K562 (cell line): ENCODE measurements around the gene SNX14. TPM values are rescaled to one million over a fixed set of nuclear protein-coding genes. Genes with fewer than 3 reads are reported as not detected.

Experiments
- ATAC-seq: fragments of 200-7000 bp; cut with Tn5 transposase; 3 replicates; pipeline ENCODE4 v1.9.1; 2020; ENCODE audit warnings: moderate library complexity
- BruUV-seq: library from RNA; stranded (reverse); fragments of 400-500 nt; replicated peaks from 2 replicates; lab custom pipeline; 2021; lab: Mats Ljungman, UMichigan
- CTCF ChIA-PET: fragments of 300-600 bp; formaldehyde crosslinking; extraction: SDS; loops from one replicate; lab custom pipeline; 2021; ENCODE audit warnings: low intra/inter-chr PET ratio; lab: Yijun Ruan, JAX
- POLR2A ChIA-PET: fragments of 300-600, 350-650 bp; sonication (Branson Sonifier 250); formaldehyde crosslinking; extraction: SDS; loops from one replicate; lab custom pipeline; 2021; ENCODE audit warnings: antibody characterized with exemption, inconsistent platforms; lab: Yijun Ruan, JAX
- DNase-seq, 4 experiments: peaks; one replicate each; pipeline versions ENCODE4 v3.0.0 to v3.0.0-alpha.2; 2011 to 2018; ENCODE audit warnings: low spot score in 3 of 4, mixed read lengths in 3 of 4; ENCODE audit errors: extremely low read depth in 1 of 4
- FAIRE-seq: peaks from 2 replicates; lab custom pipeline; 2011; peaks lifted over from hg19 to GRCh38; lab: Jason Lieb, UNC
- H2AFZ ChIP-seq: 2 replicates; pipeline ENCODE4 v1.6.0; 2011; ENCODE audit warnings: low read depth, low read length, control low read depth, inconsistent platforms
- H3K27ac ChIP-seq: fragments of 200-600 bp; 3 replicates; pipeline ENCODE4 v1.8.0; 2011; ENCODE audit warnings: low read depth, mild to moderate bottlenecking, control low read depth, inconsistent platforms, low read length, moderate library complexity, mixed read lengths; ENCODE audit errors: extremely low read depth
- H3K27me3 ChIP-seq, 2 experiments: fragments of 300-600 bp in 1 of 2; 2 replicates in 1 of 2; 3 replicates in 1 of 2; pipeline versions ENCODE4 v1.6.0 to v1.8.0; 2011; ENCODE audit warnings: inconsistent platforms in 2 of 2, low read length in 2 of 2, mild to moderate bottlenecking in 1 of 2, mixed read lengths in 1 of 2, moderate library complexity in 1 of 2; ENCODE audit not compliant: control insufficient read depth in 2 of 2, insufficient read depth in 2 of 2
- H3K36me3 ChIP-seq: fragments of 300-600 bp; 3 replicates; pipeline ENCODE4 v1.8.0; 2011; ENCODE audit warnings: mild to moderate bottlenecking, low read length, inconsistent platforms; ENCODE audit not compliant: control insufficient read depth, insufficient read depth
- H3K4me1 ChIP-seq, 2 experiments: fragments of 200-600 bp in 1 of 2; replicated peaks in 1 of 2; 2 replicates in 1 of 2; 3 replicates in 1 of 2; pipeline versions ENCODE4 v1.5.1 to v1.8.0; 2011; ENCODE audit warnings: inconsistent platforms in 2 of 2, low read length in 2 of 2, mild to moderate bottlenecking in 1 of 2, mixed read lengths in 1 of 2, moderate library complexity in 1 of 2; ENCODE audit not compliant: control insufficient read depth in 2 of 2, insufficient read depth in 2 of 2
- H3K4me2 ChIP-seq: 2 replicates; pipeline ENCODE4 v1.6.1; 2011; ENCODE audit warnings: low read length, control low read depth, inconsistent platforms, mixed read lengths; ENCODE audit not compliant: insufficient read depth
- H3K4me3 ChIP-seq: fragments of 200-600 bp; sonication (generic), shearing (Covaris generic); 2 replicates; pipeline ENCODE4 v1.5.1; 2016; ENCODE audit warnings: control low read depth, inconsistent platforms
- H3K79me2 ChIP-seq: fragments of 200-600 bp; 3 replicates; pipeline ENCODE4 v1.8.0; 2011; ENCODE audit warnings: low read length, inconsistent platforms; ENCODE audit not compliant: control insufficient read depth, insufficient read depth
- H3K9ac ChIP-seq, 2 experiments: 2 replicates each; pipeline versions ENCODE4 v1.6.0 to v1.6.1; 2011; ENCODE audit warnings: low read depth in 2 of 2, low read length in 2 of 2, control low read depth in 1 of 2, inconsistent platforms in 1 of 2, mild to moderate bottlenecking in 1 of 2, mixed read lengths in 1 of 2; ENCODE audit not compliant: insufficient read depth in 1 of 2
- H3K9me1 ChIP-seq: one replicate; pipeline ENCODE4 v1.6.0; 2011; ENCODE audit warnings: inconsistent platforms, mild to moderate bottlenecking, low read length, moderate library complexity; ENCODE audit not compliant: control insufficient read depth, insufficient read depth
- H3K9me3 ChIP-seq: replicated peaks from 2 replicates; pipeline ENCODE4 v1.5.1; 2011; ENCODE audit warnings: low read depth, low read length, inconsistent platforms; ENCODE audit not compliant: control insufficient read depth, insufficient read depth
- H4K20me1 ChIP-seq: replicated peaks from 2 replicates; pipeline ENCODE4 v1.6.1; 2011; ENCODE audit warnings: low read length, inconsistent platforms, mixed read lengths; ENCODE audit not compliant: control insufficient read depth, insufficient read depth
- CEBPG ChIP-seq, 3 experiments: fragments of 200-800 bp in 1 of 3; sonication (Bioruptor generic) in 1 of 3; sonication (generic) in 1 of 3; formaldehyde crosslinking in 1 of 3; IDR thresholded peaks in 2 of 3; conservative IDR thresholded peaks in 1 of 3; 2 replicates each; pipeline versions ENCODE4 v1.6.1 to v1.8.0; 2016 to 2022; ENCODE audit warnings: missing compliant biosample characterization in 2 of 3, missing genetic modification characterization in 2 of 3, mild to moderate bottlenecking in 1 of 3, missing genetic modification reagents in 1 of 3
- HDGF ChIP-seq: fragments of 450-650 bp; IDR thresholded peaks from 2 replicates; pipeline ENCODE4 v1.6.1; 2016
- MAZ ChIP-seq, 2 experiments: fragments of 450-650 bp in 1 of 2; sonication (generic) in 1 of 2; formaldehyde crosslinking; IDR thresholded peaks in 1 of 2; conservative IDR thresholded peaks in 1 of 2; 2 replicates each; pipeline versions ENCODE4 v1.4.0 to v1.5.0; 2020; ENCODE audit warnings: mild to moderate bottlenecking in 1 of 2, missing genetic modification reagents in 1 of 2
- RBM34 ChIP-seq: fragments of 200-400 bp; formaldehyde crosslinking; IDR thresholded peaks from 2 replicates; pipeline ENCODE4 v1.6.1; 2018; ENCODE audit warnings: low read length, borderline replicate concordance; ENCODE audit not compliant: insufficient read depth
- TRIM24 ChIP-seq, 2 experiments: fragments of 450-650 bp; IDR thresholded peaks; 2 replicates each; pipeline ENCODE4 v1.6.1; 2016
- ZNF232 ChIP-seq: sonication (generic); formaldehyde crosslinking; IDR thresholded peaks from 2 replicates; pipeline ENCODE4 v1.8.0; 2022; ENCODE audit warnings: mild to moderate bottlenecking, missing genetic modification reagents
- WGBS: fragments of 100-300 bp; shearing (Covaris generic); methylation state at CpG from one replicate; pipeline ENCODE4 v1.1.6; 2016; ENCODE audit warnings: low coverage, mixed read lengths; ENCODE audit not compliant: insufficient coverage; ENCODE audit errors: missing lambda C conversion rate; 5-methylcytosine and 5-hydroxymethylcytosine counted together
- in situ Hi-C: fragments of 300-500 bp; cut with MboI; formaldehyde crosslinking; loops from 4 replicates; pipeline ENCODE4 v1.15.0; 2018; ENCODE audit warnings: inconsistent platforms, mixed read lengths
- intact Hi-C: fragments of 100-400 bp; cut with micrococcal nuclease; formaldehyde crosslinking; loops from 2 replicates; pipeline ENCODE4 v1.14.2; 2022
- polyA plus RNA-seq, 8 experiments: library from polyadenylated mRNA; depleted of rRNA in 4 of 8; stranded (reverse) in 5 of 8; unstranded in 3 of 8; fragments of >200 nt; fragmentation: Nextera tagmentation in 2 of 8; fragmentation: Illumina TruSeq in 1 of 8; extraction: Ambion mirVana in 2 of 8; extraction: Trizol in 1 of 8; gene quantifications; 2 replicates each; pipeline versions ENCODE4 v1.2.1 to v1.2.3, GENCODE V29; 2011 to 2014; ENCODE audit warnings: inconsistent platforms in 1 of 8, missing spikeins in 1 of 8
- total RNA-seq, 7 experiments: library from RNA; depleted of rRNA in 6 of 7; stranded (reverse); fragments of >200 nt in 6 of 7; fragmentation: Illumina TruSeq in 2 of 7; extraction: Trizol in 2 of 7; gene quantifications; 2 replicates each; pipeline versions ENCODE4 v1.2.1 to v1.2.3, GENCODE V29; 2011 to 2021; ENCODE audit warnings: low replicate concordance in 1 of 7

SNX14 gene
- total and polyA plus RNA-seq, 9 of the 15 experiments (the other 6 are each of a cell fraction or from before 2014, with no cell fraction given), result 46.5 to 140 (median 71.2) TPM

DNA sequence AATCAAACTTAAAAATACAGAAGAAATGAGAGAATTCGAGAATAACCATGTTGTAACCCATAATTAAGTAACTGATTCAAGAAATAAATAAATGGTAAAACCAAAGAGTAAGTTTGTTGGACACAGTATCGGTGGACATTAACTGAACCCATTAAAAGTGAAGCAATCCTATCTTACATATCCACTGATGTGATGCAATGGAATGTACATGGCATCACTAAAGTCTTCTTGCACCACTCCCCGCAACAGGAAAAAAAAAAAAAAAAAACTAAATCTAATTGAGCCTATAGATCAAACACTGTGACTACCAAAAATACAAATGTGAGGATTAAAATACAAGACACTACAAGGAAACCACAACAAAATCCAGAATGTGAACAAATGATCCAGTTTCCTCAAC, 7.9 kb downstream of the SNX14 start:
- H2AFZ ChIP-seq, result no peak overlapping the region
- TF ChIP-seq ZNF232 (no peak), MAZ (CRISPR knock-in tag; conservative IDR thresholded peaks at IDR 0.05 in 1 of 2, IDR thresholded peaks at IDR 0.05 in 1 of 2) (no peak), TRIM24 (IDR thresholded peaks at IDR 0.05) (peak; percentile 54 to 79; a peak in 2 of 4 replicates), RBM34 (no peak), HDGF (no peak), CEBPG (CRISPR knock-in tag; IDR thresholded peaks at IDR 0.05) (peak; percentile 30; the same call in 1 of the 2 replicates), CEBPG (tag; conservative IDR thresholded peaks at IDR 0.05 in 1 of 2, IDR thresholded peaks at IDR 0.05 in 1 of 2) (peak in 1 of 2 experiments; percentile 20; a peak in 1 of 4 replicates)
- TF ChIP-seq, all 486 proteins: peak for 2
- Histone ChIP-seq H3K9me3 (peaks cover 4% of the 10 kb centered on the region), H3K36me3 (peaks cover 10% of the 10 kb centered on the region; the same call in 2 of the 3 replicates), H3K27ac (no peak overlapping the region), H3K9me1 (no peaks in the 10 kb centered on the region), H3K9ac (no peak overlapping the region), H3K79me2 (peaks cover 87% of the 10 kb centered on the region), H3K4me1 (peaks cover 3 to 4% of the 10 kb centered on the region in 2 experiments), H3K27me3 (no peaks in the 10 kb centered on the region), H3K4me3 (no peak overlapping the region), H3K4me2 (no peak overlapping the region), H4K20me1 (no peaks in the 10 kb centered on the region)
- ChIA-PET CTCF (no interaction called here), POLR2A (no interaction called here)
- WGBS, result 97% methylated on average over 3 of the region's 3 CpGs
- no TSS peak for BruUV-seq
- FAIRE-seq, result no peak
- no peak for ATAC-seq
- DNase-seq, result no peak
- intact Hi-C loops (no loop called here), in situ Hi-C loops (no loop called here)
